GM18526 (cell line): ENCODE results near the gene HELT.

Experiments used
- POLR2A ChIP-seq: IDR thresholded peaks from 3 replicates; pipeline ENCODE4 v1.6.1; 2011; ENCODE audit not compliant: insufficient read length; ENCODE audit errors: extremely low read depth

The HELT gene

DNA sequence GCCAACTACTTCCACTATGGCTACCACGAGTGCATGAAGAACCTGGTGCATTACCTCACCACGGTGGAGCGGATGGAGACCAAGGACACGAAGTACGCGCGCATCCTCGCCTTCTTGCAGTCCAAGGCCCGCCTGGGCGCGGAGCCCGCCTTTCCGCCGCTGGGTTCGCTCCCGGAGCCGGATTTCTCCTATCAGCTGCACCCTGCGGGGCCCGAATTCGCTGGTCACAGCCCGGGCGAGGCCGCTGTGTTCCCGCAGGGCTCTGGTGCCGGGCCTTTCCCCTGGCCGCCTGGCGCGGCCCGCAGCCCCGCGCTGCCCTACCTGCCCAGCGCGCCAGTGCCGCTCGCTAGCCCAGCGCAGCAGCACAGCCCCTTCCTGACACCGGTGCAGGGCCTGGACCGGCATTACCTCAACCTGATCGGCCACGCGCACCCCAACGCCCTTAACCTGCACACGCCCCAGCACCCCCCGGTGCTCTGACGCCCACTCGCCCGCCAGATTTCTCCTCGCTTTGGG lies 2.1 kb downstream of the HELT start:
- TF ChIP-seq POLR2A = no peak

DNA sequence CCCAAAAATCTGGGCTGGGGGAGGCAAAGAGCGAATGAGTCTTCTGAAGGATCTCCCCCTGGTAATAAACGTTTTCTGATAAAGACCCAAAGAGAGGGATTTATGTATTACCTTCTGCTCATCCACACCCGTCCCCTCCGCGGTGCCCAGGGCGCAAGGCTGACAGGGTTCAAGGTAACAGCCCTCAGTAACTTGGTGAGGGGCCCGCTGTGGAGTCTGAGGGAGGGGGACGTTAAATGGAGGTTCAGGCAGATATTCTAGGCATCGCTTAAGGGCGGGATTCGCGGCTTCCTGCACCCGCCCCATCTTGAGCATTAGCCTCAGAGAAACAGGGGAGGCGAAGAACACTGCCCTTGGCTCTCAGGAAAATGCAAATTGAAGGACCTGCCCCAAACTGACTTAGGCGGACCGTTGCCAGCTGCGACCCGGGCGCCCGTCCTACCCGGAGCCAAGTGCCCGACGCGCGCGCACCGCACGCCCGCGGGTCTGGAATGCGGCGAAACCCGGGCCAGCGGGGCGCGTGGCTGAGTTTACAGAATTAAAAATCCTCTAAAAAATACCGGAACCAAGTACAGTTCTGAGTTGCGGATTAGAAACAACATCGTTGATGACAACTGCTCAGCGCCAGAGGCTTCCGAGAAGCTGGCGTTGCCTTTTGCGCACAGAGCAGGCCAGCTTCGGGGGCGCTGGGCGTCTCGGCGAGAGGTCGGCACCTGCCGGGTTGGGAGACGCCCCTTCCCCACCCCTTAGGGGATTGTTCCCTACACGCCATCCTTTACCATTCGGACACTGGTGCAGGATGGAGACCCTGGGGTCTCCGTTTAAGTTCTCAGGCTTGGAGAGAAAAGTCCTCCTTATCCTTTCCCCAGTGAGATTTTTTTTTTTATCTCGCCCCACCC lies 2.8 kb downstream of the HELT start:
- no peak for TF ChIP-seq POLR2A

DNA sequence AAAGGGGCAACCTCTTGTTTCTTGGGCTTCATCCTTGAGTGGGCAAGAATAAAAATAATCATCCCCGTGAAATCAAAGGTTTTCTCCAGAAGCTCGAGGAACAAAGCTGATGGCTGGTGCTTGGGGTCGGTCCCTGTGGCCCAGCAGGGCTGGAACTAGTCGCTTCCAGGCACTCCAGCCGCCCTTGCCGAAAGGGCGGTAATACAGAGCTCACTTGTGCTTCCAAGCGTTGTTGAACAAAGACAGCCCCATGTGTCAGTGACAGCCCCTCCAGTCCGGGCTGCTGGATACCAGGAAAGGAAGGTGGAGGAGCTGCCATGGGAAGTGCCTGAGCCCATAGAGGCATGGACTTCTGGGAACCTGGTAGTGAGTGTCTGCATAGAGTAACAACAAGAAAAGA lies 5.2 kb downstream of the HELT start:
- TF ChIP-seq POLR2A = no peak

DNA sequence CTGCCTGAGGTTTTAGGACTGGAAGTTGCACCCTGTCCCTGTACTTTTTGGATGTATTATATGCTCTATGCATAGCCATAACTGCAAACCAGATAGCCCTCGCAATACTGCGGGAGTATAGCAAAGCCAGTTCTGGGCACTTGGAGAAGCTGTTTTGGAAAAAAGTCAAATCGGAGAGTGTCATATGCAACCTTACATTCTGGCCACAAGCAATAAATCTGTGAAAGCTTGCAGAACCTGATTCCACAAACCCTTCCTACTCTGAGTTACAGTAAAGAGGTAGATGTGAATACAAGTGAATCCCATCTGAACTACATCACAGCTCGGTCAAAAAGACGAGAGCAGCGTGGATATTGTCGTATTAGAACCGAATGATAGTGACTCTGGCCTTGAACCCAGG lies 10.3 kb downstream of the HELT start:
- no peak for TF ChIP-seq POLR2A

DNA sequence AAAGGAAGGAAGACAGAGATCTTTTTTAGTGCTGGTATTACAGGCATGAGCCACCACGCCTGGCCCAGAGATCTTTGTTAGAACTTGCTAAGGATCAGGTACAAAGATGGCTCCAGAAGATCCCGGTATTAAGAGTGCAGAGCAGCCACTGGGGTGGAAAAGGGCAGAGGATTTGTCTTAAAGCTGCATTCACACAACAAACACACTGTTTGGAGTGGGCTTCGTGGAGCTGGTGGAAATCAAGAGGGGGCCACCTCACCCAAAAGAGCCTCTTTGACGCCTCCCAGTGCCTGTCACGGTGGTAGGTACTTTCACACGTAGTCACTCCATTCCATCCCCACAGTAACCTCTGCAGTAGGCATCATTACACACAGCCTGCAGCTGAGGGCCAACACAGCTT lies 13.3 kb downstream of the HELT start:
- TF ChIP-seq POLR2A = no peak

DNA sequence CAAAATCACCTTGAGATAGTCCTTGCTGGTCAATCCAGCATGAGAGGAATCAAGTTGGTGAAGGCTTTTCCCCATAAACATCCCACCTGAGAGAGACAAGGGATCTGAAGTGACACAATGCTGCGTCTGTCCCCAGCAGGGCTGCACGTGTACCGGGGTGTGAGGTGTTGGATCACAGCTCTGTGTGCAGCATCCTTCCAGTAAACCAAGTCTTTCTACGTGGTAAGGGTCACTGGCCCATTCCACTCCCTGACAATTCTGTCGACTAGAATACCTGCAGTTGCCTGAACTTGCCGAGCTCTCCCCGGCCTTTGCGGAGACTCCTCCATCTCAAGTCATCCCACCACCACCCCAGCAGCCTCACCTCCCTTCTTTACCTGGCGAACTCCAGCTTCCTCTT lies 14.8 kb downstream of the HELT start:
- no peak for TF ChIP-seq POLR2A

DNA sequence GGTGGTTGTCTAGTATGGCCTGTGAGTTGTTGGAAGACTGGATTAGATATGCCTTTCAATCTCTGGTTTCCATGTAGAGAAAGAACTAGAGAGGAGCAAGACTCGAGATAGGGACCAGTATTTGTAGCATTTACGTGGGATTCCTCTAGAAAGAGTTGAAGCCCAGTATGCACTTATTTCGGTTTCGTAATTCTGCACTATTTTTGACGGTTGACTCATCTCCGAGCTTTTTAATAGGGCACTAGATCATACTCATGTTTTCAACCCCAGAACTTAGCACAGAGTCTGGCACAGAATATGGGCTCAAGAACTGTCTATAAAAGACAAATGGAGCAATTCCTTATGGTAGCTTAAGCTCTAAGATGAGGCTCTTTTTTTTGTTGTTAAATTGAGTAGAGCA lies 15.7 kb downstream of the HELT start:
- no peak for TF ChIP-seq POLR2A

DNA sequence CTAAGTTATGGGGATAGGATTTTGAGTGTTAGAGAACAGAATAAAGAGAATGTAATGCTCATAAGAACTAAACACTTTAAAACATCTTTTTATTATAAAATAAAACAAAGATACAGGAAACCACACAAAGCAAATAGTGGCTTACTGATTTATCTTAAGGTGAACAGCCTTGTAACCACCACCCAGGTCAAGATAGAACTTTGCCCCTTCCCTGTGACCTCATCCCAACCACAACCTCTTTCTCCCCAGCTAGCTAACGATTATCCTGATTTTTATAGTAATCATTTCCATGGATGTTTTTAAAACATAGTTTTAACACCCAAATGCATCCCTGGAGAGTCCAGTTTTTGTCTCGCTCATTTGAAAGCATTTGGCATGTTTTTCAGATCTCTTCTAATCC lies 17.0 kb downstream of the HELT start:
- TF ChIP-seq POLR2A = no peak

DNA sequence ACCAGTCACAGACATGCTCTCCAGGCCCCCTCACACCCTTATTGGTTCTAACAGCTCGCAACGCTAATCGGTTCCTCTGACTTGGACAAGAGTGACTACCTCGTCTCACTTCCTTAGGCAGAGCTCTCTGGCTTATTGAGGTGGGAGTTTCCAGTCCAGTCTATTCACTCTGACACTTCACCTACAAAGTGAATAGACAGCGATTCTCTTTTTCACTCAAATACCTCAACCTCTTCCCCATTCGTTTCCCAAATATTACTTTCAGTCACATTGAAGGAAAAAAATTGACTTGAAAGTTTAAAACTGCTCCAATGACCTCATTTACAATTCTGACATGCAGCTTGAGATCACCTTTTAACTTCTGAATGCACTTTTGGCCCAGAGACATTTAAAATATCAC lies 17.7 kb downstream of the HELT start:
- TF ChIP-seq POLR2A = no peak

DNA sequence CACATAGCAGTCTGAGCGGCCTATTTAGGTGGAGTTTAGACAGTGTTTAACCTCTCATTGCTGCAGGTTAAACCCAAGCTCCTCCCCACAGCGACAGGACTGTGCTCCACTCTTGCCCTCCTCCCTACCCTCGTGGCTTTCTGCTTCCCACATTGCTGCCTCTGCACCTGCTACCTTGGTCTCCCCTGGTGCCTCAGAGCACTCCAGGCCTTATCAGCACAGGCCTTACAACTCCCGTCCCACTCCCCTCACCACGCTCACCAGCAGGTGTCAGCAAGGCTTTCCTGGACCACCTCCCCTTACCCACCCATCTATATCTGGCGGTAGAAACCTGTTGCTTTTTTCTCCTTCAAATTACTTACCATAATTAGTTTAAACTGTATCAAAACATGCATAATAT lies 18.6 kb downstream of the HELT start:
- no peak for TF ChIP-seq POLR2A

DNA sequence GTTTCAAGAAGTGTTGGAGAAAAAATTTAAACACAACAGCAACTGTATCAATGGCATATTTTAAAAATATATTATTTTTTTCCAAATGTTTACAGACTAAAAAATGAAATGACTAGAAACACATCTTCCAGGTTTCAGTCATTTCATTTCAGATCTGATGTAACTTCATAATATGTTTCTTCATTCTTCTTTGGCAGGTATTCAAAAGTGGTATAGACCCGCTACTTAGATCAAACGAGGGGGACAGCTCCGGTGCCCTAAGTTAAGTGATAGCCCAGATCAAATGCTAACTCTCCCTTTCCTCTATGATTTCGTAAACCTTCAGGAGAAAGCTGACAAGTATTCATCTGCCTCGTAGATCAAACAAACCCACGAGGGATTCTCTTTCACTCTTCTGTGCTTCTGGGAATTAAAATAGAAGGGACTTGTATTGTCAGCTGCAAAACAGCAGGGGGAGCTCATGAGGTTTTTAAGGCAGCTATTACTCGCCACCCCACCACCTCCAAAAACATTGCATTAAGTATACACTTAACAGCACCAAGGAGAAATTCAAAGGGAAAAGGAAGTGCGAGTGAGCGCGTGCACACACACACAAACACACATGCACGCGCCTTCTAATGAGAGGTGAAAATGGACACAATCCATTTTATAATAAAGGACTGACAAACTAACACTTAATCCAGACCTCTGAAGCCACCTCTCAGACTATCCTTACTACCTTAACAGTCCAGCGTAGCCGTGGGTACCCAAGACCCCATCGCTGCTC lies 21.4 kb downstream of the HELT start:
- no peak for TF ChIP-seq POLR2A

DNA sequence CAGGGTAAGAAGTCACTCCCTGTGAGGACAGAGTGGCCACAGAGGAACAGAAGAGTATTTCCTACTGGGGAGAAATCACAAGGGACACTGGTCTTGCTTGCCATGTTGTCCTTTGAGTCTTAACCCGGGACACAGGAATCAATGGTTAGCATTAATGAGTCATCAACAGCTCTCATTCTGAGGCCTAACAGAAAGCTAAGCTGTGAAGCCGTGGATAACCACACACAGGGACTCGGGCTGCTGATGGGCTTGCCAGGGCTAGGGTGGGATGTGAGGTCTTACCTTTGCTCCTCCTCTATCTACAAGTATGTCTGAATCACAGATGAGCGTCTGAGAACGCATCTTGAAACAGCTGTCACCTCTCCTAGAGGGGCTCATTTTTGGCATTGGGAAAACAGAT lies 22.2 kb downstream of the HELT start:
- no peak for TF ChIP-seq POLR2A

DNA sequence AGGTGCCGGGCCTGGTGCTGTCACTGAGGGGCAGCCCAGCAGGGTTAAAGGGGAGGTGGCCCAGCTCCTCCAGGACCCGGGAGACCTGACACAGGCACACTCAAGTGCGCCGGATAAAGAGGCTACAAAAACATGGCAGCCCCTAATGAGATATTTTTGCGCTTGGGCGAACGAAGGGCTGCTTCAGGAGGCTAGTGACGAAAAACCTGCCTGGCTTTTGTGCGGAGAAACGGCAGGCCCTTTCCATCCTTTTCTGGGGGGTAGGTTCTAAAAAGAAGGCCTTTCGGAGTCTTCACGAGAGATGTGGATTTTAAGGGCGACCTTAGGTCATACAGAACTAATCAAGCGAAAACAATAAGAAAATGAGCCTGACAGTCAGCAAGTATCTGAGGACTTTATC lies 35.5 kb downstream of the HELT start:
- no peak for TF ChIP-seq POLR2A

DNA sequence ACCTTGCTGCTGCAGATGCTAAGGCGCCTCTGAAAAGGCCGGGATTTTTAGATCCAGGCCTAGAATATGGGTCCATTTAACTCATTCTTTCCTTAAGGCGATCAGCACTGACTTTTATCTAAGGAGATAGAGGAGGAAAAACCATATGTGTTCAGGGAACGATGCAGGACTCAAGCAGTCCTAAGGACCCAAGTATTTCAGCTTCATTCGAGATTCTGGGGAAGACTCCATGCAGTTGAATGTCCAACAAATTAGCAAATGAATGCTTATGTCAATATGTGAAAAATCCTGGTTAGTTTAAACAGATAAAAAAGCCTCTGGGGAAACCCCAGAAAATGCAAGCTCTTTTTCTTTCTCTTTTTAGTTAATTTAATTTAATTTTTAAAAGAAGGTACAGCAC lies 36.0 kb downstream of the HELT start:
- TF ChIP-seq POLR2A = no peak

DNA sequence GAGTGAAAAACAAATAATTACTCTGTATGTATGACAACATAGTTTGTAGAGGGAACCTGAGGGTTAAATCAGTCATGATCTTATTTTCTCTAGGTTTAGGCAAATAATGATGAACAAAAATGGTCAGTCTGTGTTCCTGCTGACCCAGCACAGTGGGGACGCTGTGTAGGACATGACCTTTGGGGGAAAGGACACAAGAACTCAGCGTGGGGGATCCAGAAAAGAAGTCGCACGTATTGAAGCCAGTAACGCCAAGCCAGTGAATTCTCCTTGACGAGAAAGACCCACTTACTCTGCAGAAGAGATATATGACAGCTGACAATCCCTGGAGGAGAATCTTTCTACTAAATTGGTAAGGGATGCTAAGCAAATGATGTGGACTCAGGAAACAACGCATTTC lies 36.6 kb downstream of the HELT start:
- no peak for TF ChIP-seq POLR2A

DNA sequence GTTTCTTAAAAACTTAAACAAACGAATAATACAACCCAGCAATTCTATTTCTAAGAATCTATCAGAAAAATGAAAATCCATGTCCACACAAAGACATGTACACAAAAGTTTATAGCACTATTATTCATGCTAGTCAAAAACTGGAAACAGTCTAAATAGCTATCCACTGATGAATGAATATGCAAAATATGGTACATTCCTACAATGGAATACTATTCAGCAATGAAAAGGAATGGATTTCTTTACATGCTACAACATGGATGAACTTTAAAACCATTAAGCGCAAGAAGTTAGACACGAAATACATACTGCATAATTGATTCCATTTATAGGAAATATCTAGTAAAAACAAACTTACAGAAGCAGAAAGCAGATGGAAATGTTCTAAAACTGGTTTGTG lies 43.3 kb downstream of the HELT start:
- TF ChIP-seq POLR2A = no peak

DNA sequence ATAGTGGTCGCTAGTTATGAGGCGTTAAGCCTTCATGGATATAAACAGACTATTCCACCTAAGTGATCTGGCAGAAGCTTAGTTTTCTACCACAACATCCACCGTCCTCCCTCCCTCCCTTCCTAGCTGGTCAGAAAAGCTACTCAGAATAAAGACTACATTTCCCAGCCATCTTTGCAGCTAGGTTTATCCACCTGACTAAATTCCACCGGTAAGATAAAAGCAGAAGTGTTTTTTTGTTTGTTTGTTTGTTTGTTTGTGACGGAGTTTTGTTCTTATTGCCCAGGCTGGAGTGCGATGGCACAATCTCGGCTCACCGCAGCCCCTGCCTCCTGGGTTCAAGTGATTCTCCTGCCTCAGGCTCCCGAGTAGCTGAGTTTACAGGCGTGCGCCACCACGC lies 44.3 kb downstream of the HELT start:
- no peak for TF ChIP-seq POLR2A

DNA sequence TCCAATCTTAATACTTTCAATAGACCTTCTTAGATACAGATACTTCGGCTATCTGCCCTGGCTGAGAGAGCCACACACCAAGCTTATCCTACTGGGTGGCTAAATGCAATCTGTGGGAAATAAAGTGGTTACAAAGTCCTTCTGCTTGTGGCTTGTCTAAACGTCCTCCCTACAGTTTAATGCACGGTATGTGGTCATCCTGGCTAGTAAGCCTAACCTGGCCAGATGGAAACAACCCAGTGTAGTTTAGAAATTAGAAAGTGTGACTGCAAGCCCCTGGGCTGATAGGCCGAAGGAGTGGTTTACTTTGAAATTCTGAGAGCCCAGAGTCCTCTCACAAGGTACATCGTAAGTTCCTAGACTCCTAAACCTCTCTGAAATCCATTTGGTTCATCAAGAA lies 47.9 kb downstream of the HELT start:
- no peak for TF ChIP-seq POLR2A
